Thoracic aorta (tissue), 2 donors: ENCODE results near the gene SEMG2. TPM values are rescaled to one million over a fixed set of nuclear protein-coding genes. Genes with fewer than 3 reads are reported as not detected.

ENCODE experiments used
- ATAC-seq: fragments of 150-250 bp; one replicate; pipeline ENCODE4 v1.8.0; 2017; ENCODE audit warnings: low read depth; ENCODE audit not compliant: insufficient number of reproducible peaks, low FRiP score
- DNase-seq: peaks from one replicate; pipeline ENCODE4 v3.0.0-alpha.2; 2020; ENCODE audit warnings: low spot score
- H3K27ac ChIP-seq, 2 donors: fragments of 200-600 bp; sonication (generic); 1 replicate in 1 of 2; 2 replicates in 1 of 2; pipeline ENCODE4 v1.5.1; 2016; ENCODE audit warnings: mild to moderate bottlenecking in 2 of 2, moderate library complexity in 2 of 2
- H3K27me3 ChIP-seq: fragments of 200-600 bp; sonication (generic); replicated peaks from 2 replicates; pipeline ENCODE4 v1.6.0; 2016; ENCODE audit warnings: mild to moderate bottlenecking; ENCODE audit not compliant: insufficient read depth
- H3K36me3 ChIP-seq: fragments of 200-600 bp; sonication (generic); one replicate; pipeline ENCODE4 v1.5.1; 2016
- H3K4me1 ChIP-seq, 2 donors: fragments of 200-600 bp; sonication (generic); 1 replicate in 1 of 2; 2 replicates in 1 of 2; pipeline versions ENCODE4 v1.5.1 to v1.6.0; 2016; ENCODE audit warnings: low read depth in 2 of 2, mild to moderate bottlenecking in 1 of 2; ENCODE audit not compliant: control insufficient read depth in 1 of 2
- H3K4me3 ChIP-seq: fragments of 200-600 bp; sonication (generic); 2 replicates; pipeline ENCODE4 v1.5.1; 2016; ENCODE audit warnings: mild to moderate bottlenecking
- H3K9me3 ChIP-seq: fragments of 200-600 bp; sonication (generic); 2 replicates; pipeline ENCODE4 v1.5.1; 2016
- CTCF ChIP-seq: fragments of 200-600 bp; sonication (generic); IDR thresholded peaks from one replicate; pipeline ENCODE4 v1.5.1; 2019; ENCODE audit warnings: antibody characterized with exemption
- total RNA-seq, 2 donors: library from RNA; depleted of rRNA; stranded (reverse); fragments of >200 nt; gene quantifications; one replicate each; pipeline versions ENCODE4 v1.1.0 to v1.2.3, GENCODE V29; 2016

Gene SEMG2
- total RNA-seq, 2 donors from 2014 or later: not detected

- no peaks in the 10 kb centered on the region for H3K27me3 ChIP-seq
- DNase-seq: no peak
- no peak overlapping the region for H3K27ac ChIP-seq
- H3K4me1 ChIP-seq: peaks cover 0 to 2% of the 10 kb centered on the region in 2 donors
- no peaks in the 10 kb centered on the region for H3K36me3 ChIP-seq
- ATAC-seq: no peak
- no peak overlapping the region for H3K4me3 ChIP-seq
- TF ChIP-seq CTCF: no peak
- no peaks in the 10 kb centered on the region for H3K9me3 ChIP-seq
Observed at GRCh38 chr20:45257161-45257560, 36.0 kb downstream of the SEMG2 start.

GRCh38 chr20:45257711-45258110, 36.5 kb downstream of the SEMG2 start:
- ATAC-seq (no peak), DNase-seq (no peak)
- Histone ChIP-seq H3K4me1 (peaks cover 0 to 2% of the 10 kb centered on the region in 2 donors), H3K27me3 (no peaks in the 10 kb centered on the region), H3K9me3 (no peaks in the 10 kb centered on the region), H3K27ac (no peak overlapping the region), H3K36me3 (no peaks in the 10 kb centered on the region), H3K4me3 (no peak overlapping the region)
- no peak for TF ChIP-seq CTCF

- no peaks in the 10 kb centered on the region for H3K27me3 ChIP-seq
- no peaks in the 10 kb centered on the region for H3K9me3 ChIP-seq
- ATAC-seq (no peak), DNase-seq (no peak)
- peaks cover 0 to 2% of the 10 kb centered on the region in 2 donors for H3K4me1 ChIP-seq
- H3K4me3 ChIP-seq: no peak overlapping the region
- no peak overlapping the region for H3K27ac ChIP-seq
- no peaks in the 10 kb centered on the region for H3K36me3 ChIP-seq
- TF ChIP-seq CTCF: no peak
Observed at GRCh38 chr20:45258259-45258658, 37.1 kb downstream of the SEMG2 start.

GRCh38 chr20:45258664-45259063, 37.5 kb downstream of the SEMG2 start:
- no peak for TF ChIP-seq CTCF
- DNase-seq (no peak), ATAC-seq (no peak)
- Histone ChIP-seq H3K36me3 (no peaks in the 10 kb centered on the region), H3K4me3 (no peak overlapping the region), H3K27ac (no peak overlapping the region), H3K4me1 (peaks cover 0 to 2% of the 10 kb centered on the region in 2 donors), H3K9me3 (no peaks in the 10 kb centered on the region), H3K27me3 (no peaks in the 10 kb centered on the region)

- no peak overlapping the region for H3K4me3 ChIP-seq
- no peaks in the 10 kb centered on the region for H3K27me3 ChIP-seq
- no peak for TF ChIP-seq CTCF
- ATAC-seq: no peak
- H3K9me3 ChIP-seq: no peaks in the 10 kb centered on the region
- no peaks in the 10 kb centered on the region for H3K4me1 ChIP-seq
- H3K27ac ChIP-seq: no peak overlapping the region
- DNase-seq: no peak
- H3K36me3 ChIP-seq: no peaks in the 10 kb centered on the region
Observed at GRCh38 chr20:45263556-45264266, 42.5 kb downstream of the SEMG2 start.
